ENCODE results near the gene P4HB. TPM values are rescaled to one million over a fixed set of nuclear protein-coding genes. Genes with fewer than 3 reads are reported as not detected.

Gene P4HB
- polyA plus RNA-seq, 1 donor from 2014 or later = 82.8 TPM

DNA sequence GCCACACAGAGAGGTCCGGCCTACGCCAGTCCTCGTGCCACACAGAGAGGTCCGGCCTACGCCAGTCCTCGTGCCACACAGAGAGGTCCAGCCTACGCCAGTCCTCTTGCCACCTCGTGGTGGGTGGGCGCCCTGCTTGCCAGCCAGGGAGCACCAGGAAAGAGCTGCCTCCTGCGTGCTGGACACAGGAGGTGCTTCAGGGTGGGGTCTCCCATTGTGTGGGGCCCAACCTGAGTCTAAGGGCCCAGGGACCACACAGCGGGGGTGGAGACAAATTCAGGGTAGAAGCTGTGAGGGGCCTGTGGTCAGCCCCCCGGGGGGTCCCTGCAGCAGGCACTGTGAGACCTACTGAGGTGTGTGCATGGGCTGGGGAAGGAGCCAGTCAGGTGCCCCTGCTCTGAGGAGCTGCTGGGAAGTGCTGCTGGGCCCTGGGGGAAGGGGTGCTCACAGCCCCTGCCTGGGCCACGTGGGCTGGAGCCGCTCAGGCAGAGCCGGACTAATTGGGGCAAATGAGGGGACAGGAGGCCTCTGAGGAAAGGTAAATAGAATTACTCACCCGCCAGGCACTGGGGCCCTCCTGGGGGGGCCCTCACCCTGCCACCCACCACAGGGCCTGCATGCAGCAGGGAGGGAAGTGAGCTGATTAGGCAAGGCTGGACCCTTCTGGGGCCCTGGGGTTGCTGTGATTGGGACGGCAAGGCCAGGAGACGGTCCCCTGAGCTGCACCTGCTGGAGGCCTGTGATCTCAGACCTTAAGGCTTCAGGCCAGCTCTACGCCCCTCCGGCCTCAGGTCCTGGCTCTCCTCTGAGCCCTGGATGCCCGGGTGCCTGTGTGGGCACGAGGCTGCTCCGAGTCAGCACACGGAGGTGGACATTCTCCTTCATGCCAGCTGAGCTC lies 45.3 kb downstream of the P4HB start:
- Histone ChIP-seq H3K9ac (ENCODE audit: low read length) (no peak overlapping the region), H3K27me3 (ENCODE audit: insufficient read depth, low read depth, low read length) (no peaks in the 10 kb centered on the region), H3K4me2 (ENCODE audit: low read length) (no peak overlapping the region), H3K27ac (ENCODE audit: low read length) (no peak overlapping the region), H3K9me3 (ENCODE audit: low read length) (no peaks in the 10 kb centered on the region), H3K79me2 (replicated peaks; ENCODE audit: insufficient read depth, low read length) (no peaks in the 10 kb centered on the region), H3K4me3 (ENCODE audit: low read length) (no peak overlapping the region), H2AFZ (ENCODE audit: low read depth, low read length) (no peak overlapping the region), H3F3A (ENCODE audit: insufficient read depth, low read length, poor library complexity, severe bottlenecking) (no peaks in the 10 kb centered on the region), H4K20me1 (ENCODE audit: insufficient read depth) (no peaks in the 10 kb centered on the region), H3K36me3 (ENCODE audit: insufficient read depth, low read length) (no peaks in the 10 kb centered on the region), H3K9me2 (ENCODE audit: insufficient read depth, low read length) (no peaks in the 10 kb centered on the region)
- TF ChIP-seq TAF1 (IDR thresholded peaks at IDR 0.05; ENCODE audit: low read depth) (no peak), EP300 (conservative IDR thresholded peaks at IDR 0.05; ENCODE audit: poor library complexity, severe bottlenecking) (no peak), MXI1 (conservative IDR thresholded peaks at IDR 0.05; ENCODE audit: poor library complexity, severe bottlenecking) (no peak), REST (IDR thresholded peaks at IDR 0.05; ENCODE audit: borderline replicate concordance) (no peak), POLR2AphosphoS5 (IDR thresholded peaks at IDR 0.05) (no peak), RAD21 (conservative IDR thresholded peaks at IDR 0.05) (no peak), EZH2 (IDR thresholded peaks at IDR 0.05; ENCODE audit: borderline replicate concordance, insufficient read depth, low read length, poor library complexity, severe bottlenecking) (no peak), CTCF (IDR thresholded peaks at IDR 0.05; ENCODE audit: poor library complexity, severe bottlenecking) (no peak), SMC3 (conservative IDR thresholded peaks at IDR 0.05; ENCODE audit: poor library complexity) (no peak)

- Histone ChIP-seq H3K4me2 (ENCODE audit: low read length) (no peak overlapping the region), H3K9me3 (ENCODE audit: low read length) (no peaks in the 10 kb centered on the region), H3F3A (ENCODE audit: insufficient read depth, low read length, poor library complexity, severe bottlenecking) (no peaks in the 10 kb centered on the region), H3K36me3 (ENCODE audit: insufficient read depth, low read length) (no peaks in the 10 kb centered on the region), H3K27ac (ENCODE audit: low read length) (no peak overlapping the region), H4K20me1 (ENCODE audit: insufficient read depth) (no peaks in the 10 kb centered on the region), H2AFZ (ENCODE audit: low read depth, low read length) (no peak overlapping the region), H3K79me2 (replicated peaks; ENCODE audit: insufficient read depth, low read length) (no peaks in the 10 kb centered on the region), H3K9me2 (ENCODE audit: insufficient read depth, low read length) (no peaks in the 10 kb centered on the region), H3K27me3 (ENCODE audit: insufficient read depth, low read depth, low read length) (no peaks in the 10 kb centered on the region), H3K9ac (ENCODE audit: low read length) (no peak overlapping the region), H3K4me3 (ENCODE audit: low read length) (no peak overlapping the region)
- no peak for TF ChIP-seq MXI1 (conservative IDR thresholded peaks at IDR 0.05; ENCODE audit: poor library complexity, severe bottlenecking)
- TF ChIP-seq RAD21 (conservative IDR thresholded peaks at IDR 0.05) = no peak
- no peak for TF ChIP-seq POLR2AphosphoS5 (IDR thresholded peaks at IDR 0.05)
- no peak for TF ChIP-seq SMC3 (conservative IDR thresholded peaks at IDR 0.05; ENCODE audit: poor library complexity)
- no peak for TF ChIP-seq TAF1 (IDR thresholded peaks at IDR 0.05; ENCODE audit: low read depth)
- no peak for TF ChIP-seq REST (IDR thresholded peaks at IDR 0.05; ENCODE audit: borderline replicate concordance)
- no peak for TF ChIP-seq EP300 (conservative IDR thresholded peaks at IDR 0.05; ENCODE audit: poor library complexity, severe bottlenecking)
- TF ChIP-seq EZH2 (IDR thresholded peaks at IDR 0.05; ENCODE audit: borderline replicate concordance, insufficient read depth, low read length, poor library complexity, severe bottlenecking) = no peak
- TF ChIP-seq CTCF (IDR thresholded peaks at IDR 0.05; ENCODE audit: poor library complexity, severe bottlenecking) = no peak
Measured at GRCh38 chr17:81813861-81814683, 46.3 kb downstream of the P4HB start.
